Measurements from ENCODE around the gene OLIG2.

The OLIG2 gene

GRCh38 chr21:33058527-33058926 lies 32.8 kb downstream of the OLIG2 start:
- Histone ChIP-seq H3K4me1 (ENCODE audit: insufficient read depth, low read length, poor library complexity, severe bottlenecking) (peaks cover 60% of the 10 kb centered on the region), H3K4me3 (ENCODE audit: low read length, poor library complexity, severe bottlenecking) (peak overlapping the region; percentile 45), H3K9me2 (replicated peaks; ENCODE audit: low read depth, low read length) (no peaks in the 10 kb centered on the region), H3F3A (ENCODE audit: low read depth) (peaks cover 13% of the 10 kb centered on the region), H3K4me2 (ENCODE audit: low read depth, low read length, poor library complexity, severe bottlenecking) (peak overlapping the region; percentile 62), H4K20me1 (ENCODE audit: insufficient read depth, low read length, poor library complexity, severe bottlenecking) (no peaks in the 10 kb centered on the region), H3K79me2 (ENCODE audit: insufficient read depth, low read length) (no peaks in the 10 kb centered on the region), H3K27me3 (ENCODE audit: insufficient read depth, low read length, poor library complexity, severe bottlenecking) (no peaks in the 10 kb centered on the region), H3K36me3 (ENCODE audit: insufficient read depth, low read length) (no peaks in the 10 kb centered on the region), H2AFZ (ENCODE audit: low read length) (no peak overlapping the region), H3K9me3 (ENCODE audit: insufficient read depth, low read depth, low read length) (no peaks in the 10 kb centered on the region), H3K9ac (ENCODE audit: low read depth, low read length, poor library complexity, severe bottlenecking) (peak overlapping the region; percentile 53)
- TF ChIP-seq EZH2phosphoT487 (IDR thresholded peaks at IDR 0.05; ENCODE audit: borderline replicate concordance) (no peak), CTCF (conservative IDR thresholded peaks at IDR 0.05; ENCODE audit: low read length) (no peak)

- Histone ChIP-seq H3K27me3 (ENCODE audit: insufficient read depth, low read length, poor library complexity, severe bottlenecking) (no peaks in the 10 kb centered on the region), H3K36me3 (ENCODE audit: insufficient read depth, low read length) (no peaks in the 10 kb centered on the region), H2AFZ (ENCODE audit: low read length) (no peak overlapping the region), H3K9me2 (replicated peaks; ENCODE audit: low read depth, low read length) (no peaks in the 10 kb centered on the region), H3K4me1 (ENCODE audit: insufficient read depth, low read length, poor library complexity, severe bottlenecking) (peaks cover 64% of the 10 kb centered on the region), H3K4me3 (ENCODE audit: low read length, poor library complexity, severe bottlenecking) (peak overlapping the region; percentile 45), H3K9ac (ENCODE audit: low read depth, low read length, poor library complexity, severe bottlenecking) (peak overlapping the region; percentile 53), H3F3A (ENCODE audit: low read depth) (peaks cover 13% of the 10 kb centered on the region), H3K4me2 (ENCODE audit: low read depth, low read length, poor library complexity, severe bottlenecking) (peak overlapping the region; percentile 62), H3K9me3 (ENCODE audit: insufficient read depth, low read depth, low read length) (no peaks in the 10 kb centered on the region), H3K79me2 (ENCODE audit: insufficient read depth, low read length) (no peaks in the 10 kb centered on the region), H4K20me1 (ENCODE audit: insufficient read depth, low read length, poor library complexity, severe bottlenecking) (no peaks in the 10 kb centered on the region)
- TF ChIP-seq EZH2phosphoT487 (IDR thresholded peaks at IDR 0.05; ENCODE audit: borderline replicate concordance) (no peak), CTCF (conservative IDR thresholded peaks at IDR 0.05; ENCODE audit: low read length) (no peak)
Measured at GRCh38 chr21:33058957-33059356, 33.2 kb downstream of the OLIG2 start.

GRCh38 chr21:33059380-33059841 lies 33.7 kb downstream of the OLIG2 start:
- Histone ChIP-seq H3K9me2 (replicated peaks; ENCODE audit: low read depth, low read length) (no peaks in the 10 kb centered on the region), H2AFZ (ENCODE audit: low read length) (no peak overlapping the region), H3K4me3 (ENCODE audit: low read length, poor library complexity, severe bottlenecking) (peak overlapping the region; percentile 45), H3K4me2 (ENCODE audit: low read depth, low read length, poor library complexity, severe bottlenecking) (peak overlapping the region; percentile 62), H4K20me1 (ENCODE audit: insufficient read depth, low read length, poor library complexity, severe bottlenecking) (no peaks in the 10 kb centered on the region), H3K4me1 (ENCODE audit: insufficient read depth, low read length, poor library complexity, severe bottlenecking) (peaks cover 69% of the 10 kb centered on the region), H3K36me3 (ENCODE audit: insufficient read depth, low read length) (no peaks in the 10 kb centered on the region), H3K9me3 (ENCODE audit: insufficient read depth, low read depth, low read length) (no peaks in the 10 kb centered on the region), H3K27me3 (ENCODE audit: insufficient read depth, low read length, poor library complexity, severe bottlenecking) (no peaks in the 10 kb centered on the region), H3K9ac (ENCODE audit: low read depth, low read length, poor library complexity, severe bottlenecking) (peak overlapping the region; percentile 53), H3F3A (ENCODE audit: low read depth) (peaks cover 13% of the 10 kb centered on the region), H3K79me2 (ENCODE audit: insufficient read depth, low read length) (no peaks in the 10 kb centered on the region)
- no peak for TF ChIP-seq EZH2phosphoT487 (IDR thresholded peaks at IDR 0.05; ENCODE audit: borderline replicate concordance)
- no peak for TF ChIP-seq CTCF (conservative IDR thresholded peaks at IDR 0.05; ENCODE audit: low read length)
